Panc1 (cell line): Measurements from ENCODE around the gene FGGY.

Source experiments
- POLR2AphosphoS5 ChIP-seq: IDR thresholded peaks from 2 replicates; pipeline ENCODE4 v1.6.1; 2012; ENCODE audit warnings: mild to moderate bottlenecking, low read depth, low read length, moderate library complexity
- SIN3A ChIP-seq: IDR thresholded peaks from 2 replicates; pipeline ENCODE4 v1.6.1; 2012; ENCODE audit warnings: low read depth, mild to moderate bottlenecking, low read length, moderate library complexity, borderline replicate concordance; ENCODE audit not compliant: insufficient read depth
- TCF7L2 ChIP-seq: IDR thresholded peaks from 2 replicates; pipeline ENCODE4 v1.6.1; 2011; ENCODE audit warnings: mild to moderate bottlenecking, low read depth, low read length, inconsistent platforms
- TF ChIP-seq, protein P1 (sequence below): fragments of 450-650 bp; IDR thresholded peaks from 2 replicates; pipeline ENCODE4 v1.5.1; 2017; ENCODE audit warnings: mild to moderate bottlenecking
- TF ChIP-seq, protein P2 (sequence below), 2 experiments: IDR thresholded peaks; 2 replicates each; pipeline ENCODE4 v1.6.1; 2011 to 2012; ENCODE audit warnings: low read depth in 2 of 2, control low read depth in 1 of 2, low read length in 1 of 2, mild to moderate bottlenecking in 1 of 2, moderate library complexity in 1 of 2; ENCODE audit not compliant: insufficient read depth in 1 of 2

DNA sequence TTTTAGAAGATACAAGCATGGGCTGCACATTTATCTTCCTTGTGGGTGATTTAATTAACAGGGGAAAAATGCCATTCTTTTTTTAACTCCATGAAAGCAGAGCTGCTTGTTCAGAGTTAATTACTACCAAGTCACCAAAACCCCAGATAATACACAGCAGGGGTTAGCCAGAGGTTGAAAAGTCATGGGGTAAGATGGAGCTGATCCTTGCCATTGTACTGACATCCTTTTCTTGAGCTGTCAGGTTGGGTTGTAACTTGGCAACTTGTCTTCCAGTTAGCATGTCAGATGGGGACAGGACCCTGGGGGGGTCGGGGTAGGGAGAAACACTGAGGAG is 260.6 kb downstream of the FGGY start:
- TF ChIP-seq, protein P1, sequence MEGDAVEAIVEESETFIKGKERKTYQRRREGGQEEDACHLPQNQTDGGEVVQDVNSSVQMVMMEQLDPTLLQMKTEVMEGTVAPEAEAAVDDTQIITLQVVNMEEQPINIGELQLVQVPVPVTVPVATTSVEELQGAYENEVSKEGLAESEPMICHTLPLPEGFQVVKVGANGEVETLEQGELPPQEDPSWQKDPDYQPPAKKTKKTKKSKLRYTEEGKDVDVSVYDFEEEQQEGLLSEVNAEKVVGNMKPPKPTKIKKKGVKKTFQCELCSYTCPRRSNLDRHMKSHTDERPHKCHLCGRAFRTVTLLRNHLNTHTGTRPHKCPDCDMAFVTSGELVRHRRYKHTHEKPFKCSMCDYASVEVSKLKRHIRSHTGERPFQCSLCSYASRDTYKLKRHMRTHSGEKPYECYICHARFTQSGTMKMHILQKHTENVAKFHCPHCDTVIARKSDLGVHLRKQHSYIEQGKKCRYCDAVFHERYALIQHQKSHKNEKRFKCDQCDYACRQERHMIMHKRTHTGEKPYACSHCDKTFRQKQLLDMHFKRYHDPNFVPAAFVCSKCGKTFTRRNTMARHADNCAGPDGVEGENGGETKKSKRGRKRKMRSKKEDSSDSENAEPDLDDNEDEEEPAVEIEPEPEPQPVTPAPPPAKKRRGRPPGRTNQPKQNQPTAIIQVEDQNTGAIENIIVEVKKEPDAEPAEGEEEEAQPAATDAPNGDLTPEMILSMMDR = no peak
- no peak for TF ChIP-seq POLR2AphosphoS5
- no peak for TF ChIP-seq SIN3A
- TF ChIP-seq, protein P2, sequence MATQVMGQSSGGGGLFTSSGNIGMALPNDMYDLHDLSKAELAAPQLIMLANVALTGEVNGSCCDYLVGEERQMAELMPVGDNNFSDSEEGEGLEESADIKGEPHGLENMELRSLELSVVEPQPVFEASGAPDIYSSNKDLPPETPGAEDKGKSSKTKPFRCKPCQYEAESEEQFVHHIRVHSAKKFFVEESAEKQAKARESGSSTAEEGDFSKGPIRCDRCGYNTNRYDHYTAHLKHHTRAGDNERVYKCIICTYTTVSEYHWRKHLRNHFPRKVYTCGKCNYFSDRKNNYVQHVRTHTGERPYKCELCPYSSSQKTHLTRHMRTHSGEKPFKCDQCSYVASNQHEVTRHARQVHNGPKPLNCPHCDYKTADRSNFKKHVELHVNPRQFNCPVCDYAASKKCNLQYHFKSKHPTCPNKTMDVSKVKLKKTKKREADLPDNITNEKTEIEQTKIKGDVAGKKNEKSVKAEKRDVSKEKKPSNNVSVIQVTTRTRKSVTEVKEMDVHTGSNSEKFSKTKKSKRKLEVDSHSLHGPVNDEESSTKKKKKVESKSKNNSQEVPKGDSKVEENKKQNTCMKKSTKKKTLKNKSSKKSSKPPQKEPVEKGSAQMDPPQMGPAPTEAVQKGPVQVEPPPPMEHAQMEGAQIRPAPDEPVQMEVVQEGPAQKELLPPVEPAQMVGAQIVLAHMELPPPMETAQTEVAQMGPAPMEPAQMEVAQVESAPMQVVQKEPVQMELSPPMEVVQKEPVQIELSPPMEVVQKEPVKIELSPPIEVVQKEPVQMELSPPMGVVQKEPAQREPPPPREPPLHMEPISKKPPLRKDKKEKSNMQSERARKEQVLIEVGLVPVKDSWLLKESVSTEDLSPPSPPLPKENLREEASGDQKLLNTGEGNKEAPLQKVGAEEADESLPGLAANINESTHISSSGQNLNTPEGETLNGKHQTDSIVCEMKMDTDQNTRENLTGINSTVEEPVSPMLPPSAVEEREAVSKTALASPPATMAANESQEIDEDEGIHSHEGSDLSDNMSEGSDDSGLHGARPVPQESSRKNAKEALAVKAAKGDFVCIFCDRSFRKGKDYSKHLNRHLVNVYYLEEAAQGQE (IDR thresholded peaks at IDR 0.05; ENCODE audit: insufficient read depth in 1 of 2, low read depth in 2 of 2, low read length in 1 of 2) = no peak
- TF ChIP-seq TCF7L2 = no peak
